ENCODE results near the gene PRMT9. TPM values are rescaled to one million over a fixed set of nuclear protein-coding genes. Genes with fewer than 3 reads are reported as not detected.

Gene PRMT9
- polyA plus RNA-seq, 4 donors, result 22.9 to 33.3 (median 26.6) TPM

DNA sequence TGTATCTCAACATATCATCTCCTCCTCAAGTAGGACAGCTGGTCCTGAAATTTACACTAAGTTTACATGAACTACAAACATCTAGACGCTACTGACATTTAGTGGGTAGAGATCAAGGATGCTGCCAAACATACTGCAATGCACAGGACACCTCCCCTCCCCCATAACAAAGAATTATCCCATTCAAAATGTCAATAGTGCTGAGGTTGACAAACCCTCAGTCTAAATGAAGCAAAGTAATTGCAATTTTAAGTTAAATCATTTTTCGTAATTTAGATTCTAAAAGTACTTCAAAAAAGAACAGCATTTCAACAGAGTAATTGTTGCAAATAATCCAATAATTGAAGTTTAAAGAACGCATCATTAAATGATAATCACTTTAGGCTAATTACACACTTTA is 1.2 kb downstream of the PRMT9 start:
- DNase-seq (ENCODE audit: low read depth in 4 of 4, low spot score in 2 of 4), result no peak

DNA sequence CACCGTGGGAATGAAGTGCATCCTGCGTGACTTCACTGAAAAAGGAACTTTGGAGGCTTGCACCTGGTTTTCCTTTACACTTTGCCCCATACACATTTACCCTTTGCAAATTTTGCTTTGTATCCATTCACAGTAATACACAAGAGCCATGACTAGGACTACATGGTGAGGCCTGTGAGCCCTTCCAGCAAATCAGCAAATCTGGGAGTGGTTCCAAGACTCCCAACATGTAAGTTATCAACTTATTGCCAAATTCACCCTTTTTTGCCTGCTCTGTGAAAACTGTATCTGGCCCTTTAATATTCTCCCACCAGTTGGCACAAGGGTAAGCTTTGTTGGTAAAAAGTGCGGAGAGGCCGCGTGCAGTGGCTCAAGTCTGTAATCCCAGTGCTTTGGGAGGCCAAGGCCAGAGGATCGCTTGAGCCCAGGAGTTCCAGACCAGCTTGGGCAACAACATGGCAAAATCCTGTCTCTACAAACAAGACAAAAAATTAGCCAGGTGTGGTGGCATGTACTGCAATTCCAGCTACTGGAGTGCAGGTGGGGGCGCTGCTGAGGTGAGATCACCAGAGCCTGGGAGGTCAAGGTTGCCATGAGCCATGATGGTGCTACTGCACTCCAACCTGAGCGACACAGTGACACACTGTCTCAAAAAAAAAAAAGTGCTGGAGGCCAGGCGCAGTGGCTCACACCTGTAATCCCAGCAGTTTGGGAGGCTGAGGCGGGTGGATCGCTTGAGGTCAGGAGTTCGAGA is 5.0 kb downstream of the PRMT9 start:
- DNase-seq (ENCODE audit: low read depth in 4 of 4, low spot score in 2 of 4), result no peak

DNA sequence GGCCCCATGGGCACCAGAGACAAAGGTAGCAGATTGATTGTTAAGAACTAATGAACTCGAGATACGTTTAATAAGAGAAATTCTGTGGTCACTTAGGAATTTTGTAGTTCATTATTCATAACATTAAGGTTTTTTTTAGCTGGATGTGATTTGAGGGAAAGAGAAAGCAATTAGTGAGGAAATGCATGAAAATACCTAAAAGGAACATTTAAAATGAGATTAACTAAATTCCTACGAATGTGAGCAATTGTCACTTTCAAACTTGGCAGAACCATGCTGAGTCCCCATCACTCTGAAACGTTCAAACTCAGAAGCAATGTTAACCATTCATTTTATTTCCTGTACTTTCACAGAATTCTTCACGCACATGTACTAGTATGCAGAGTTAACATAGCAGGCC is 5.9 kb downstream of the PRMT9 start:
- DNase-seq (ENCODE audit: low read depth in 4 of 4, low spot score in 2 of 4), result no peak

DNA sequence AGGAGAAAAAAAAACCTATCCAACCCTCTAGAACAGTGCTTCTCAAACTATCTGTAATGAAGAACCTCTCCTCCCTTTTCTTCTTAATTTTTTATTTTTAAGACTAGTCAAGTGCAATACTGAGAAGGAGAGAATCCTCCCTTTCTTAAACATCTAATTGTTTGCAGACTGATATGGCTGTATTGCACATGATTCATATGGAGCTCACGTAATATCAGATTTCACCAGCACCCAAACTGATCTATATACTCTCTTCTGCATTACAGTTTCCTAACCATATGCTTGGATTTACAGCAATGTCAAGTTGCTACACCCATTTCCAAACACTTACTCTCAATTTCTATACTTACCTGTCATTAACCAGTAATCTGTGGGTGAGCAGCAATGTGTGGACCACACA is 9.5 kb downstream of the PRMT9 start:
- no peak for DNase-seq (ENCODE audit: low read depth in 4 of 4, low spot score in 2 of 4)

DNA sequence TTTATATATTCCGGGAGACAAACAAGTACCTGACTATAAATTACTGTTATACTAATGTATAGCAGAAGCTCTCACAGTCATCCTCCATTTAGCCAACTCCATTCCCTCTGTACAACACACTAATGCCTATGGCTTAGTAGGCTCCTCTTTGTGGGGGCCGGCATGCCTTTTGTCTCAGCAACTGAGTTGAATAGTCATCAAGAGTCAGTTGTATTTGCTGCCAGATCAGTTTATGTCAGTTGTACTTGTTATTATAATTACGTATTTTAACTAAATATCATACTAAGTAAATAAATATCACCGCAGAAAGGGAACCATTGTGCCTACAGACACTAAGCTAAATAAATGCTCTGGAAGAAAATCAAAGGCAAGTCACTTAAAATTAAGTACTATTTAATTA is 9.9 kb downstream of the PRMT9 start:
- DNase-seq (ENCODE audit: low read depth in 4 of 4, low spot score in 2 of 4), result no peak

DNA sequence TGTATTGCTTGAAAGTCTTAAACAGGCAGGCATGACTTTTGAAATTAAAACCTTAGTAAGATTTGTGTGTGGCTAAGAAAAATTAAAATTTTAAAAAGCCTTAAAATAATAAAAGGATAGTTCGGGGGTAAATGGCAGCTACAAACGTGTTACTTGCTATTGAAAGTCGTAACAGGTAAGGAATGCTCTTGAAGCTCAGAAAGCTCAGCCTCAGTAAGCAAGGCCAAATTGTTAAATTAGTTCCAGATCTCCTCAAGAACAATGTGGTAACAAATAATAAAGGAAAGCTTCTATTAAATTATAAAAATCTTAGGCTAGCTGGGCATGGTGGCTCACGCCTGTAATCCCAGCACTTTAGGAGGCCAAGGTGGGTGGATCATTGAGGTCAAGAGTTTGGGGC is 25.5 kb downstream of the PRMT9 start:
- DNase-seq (ENCODE audit: low read depth in 4 of 4, low spot score in 2 of 4), result no peak

DNA sequence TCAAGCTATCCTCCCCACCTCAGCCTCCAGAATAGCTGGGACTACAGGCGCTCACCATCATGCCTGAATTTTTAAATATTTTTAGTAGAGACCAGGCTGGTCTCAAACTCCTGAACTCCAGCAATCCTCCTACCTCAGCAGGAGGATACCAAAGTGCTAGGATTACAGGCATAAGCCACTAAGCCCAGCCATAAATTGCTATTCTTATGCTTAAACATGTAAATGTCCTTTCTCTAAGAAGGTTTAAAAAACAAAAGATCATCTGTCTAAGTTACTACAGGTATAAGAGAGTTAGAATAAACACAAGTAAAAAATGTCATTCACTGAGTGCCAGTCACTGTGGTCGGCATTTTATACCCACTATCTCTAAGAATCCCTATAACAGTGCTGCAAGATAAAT is 28.3 kb downstream of the PRMT9 start:
- DNase-seq (ENCODE audit: low read depth in 4 of 4, low spot score in 2 of 4), result no peak

DNA sequence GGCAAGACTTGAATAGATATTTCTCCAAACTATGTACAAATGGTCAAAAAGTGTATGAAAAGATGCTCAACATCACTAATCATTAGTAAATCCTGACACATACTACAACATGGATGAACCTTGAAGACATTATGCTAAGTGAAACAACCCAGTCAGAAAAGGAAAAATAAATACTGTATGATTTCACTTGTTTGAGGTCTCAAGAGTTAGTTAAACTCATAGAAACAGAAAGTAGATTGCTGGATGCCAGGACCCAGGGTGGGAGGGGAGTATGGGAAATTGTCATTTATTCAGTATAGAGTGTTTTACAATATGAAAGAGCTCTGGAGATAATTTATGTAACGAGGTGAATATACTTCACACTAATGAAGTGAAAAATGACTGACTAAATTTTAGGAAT is 32.4 kb downstream of the PRMT9 start:
- no peak for DNase-seq (ENCODE audit: low read depth in 4 of 4, low spot score in 2 of 4)

DNA sequence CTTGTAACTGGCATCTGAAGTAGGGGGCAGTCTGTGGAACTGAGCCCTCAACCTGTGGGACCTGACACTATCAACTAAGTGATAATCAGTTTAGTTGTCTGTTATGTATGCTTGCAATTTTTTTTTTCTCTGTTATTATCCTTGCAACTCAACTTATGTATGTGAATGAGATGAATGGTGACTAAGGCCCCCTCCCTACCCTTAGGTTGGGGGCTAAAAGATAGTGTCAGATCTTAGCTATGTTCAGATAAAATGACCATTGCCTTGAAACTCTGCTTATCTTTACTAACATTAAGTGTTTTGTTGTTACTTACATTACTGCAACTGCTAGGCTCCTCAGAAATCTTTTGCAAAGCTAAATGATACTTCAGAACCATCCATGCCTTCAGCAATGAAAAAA is 35.3 kb downstream of the PRMT9 start:
- DNase-seq (ENCODE audit: low read depth in 4 of 4, low spot score in 2 of 4), result no peak

DNA sequence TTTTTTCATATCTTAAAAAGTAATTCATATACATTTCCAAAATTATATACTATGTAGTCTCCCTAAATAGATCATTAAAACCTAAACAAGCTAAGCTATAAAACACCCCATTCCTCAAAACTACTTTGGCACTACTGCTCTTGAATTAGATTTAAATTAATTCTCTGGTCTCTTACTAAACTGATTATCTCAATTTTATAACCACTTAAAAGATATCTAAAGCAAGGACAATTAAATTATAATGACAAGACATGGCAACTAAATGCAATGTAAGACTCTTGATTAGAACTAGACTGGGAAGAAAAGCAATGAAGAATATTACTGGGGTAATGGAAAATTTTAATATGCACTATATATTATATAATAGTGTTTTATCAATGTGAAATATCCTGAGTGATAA is 38.9 kb downstream of the PRMT9 start:
- DNase-seq (ENCODE audit: low read depth in 4 of 4, low spot score in 2 of 4), result no peak

DNA sequence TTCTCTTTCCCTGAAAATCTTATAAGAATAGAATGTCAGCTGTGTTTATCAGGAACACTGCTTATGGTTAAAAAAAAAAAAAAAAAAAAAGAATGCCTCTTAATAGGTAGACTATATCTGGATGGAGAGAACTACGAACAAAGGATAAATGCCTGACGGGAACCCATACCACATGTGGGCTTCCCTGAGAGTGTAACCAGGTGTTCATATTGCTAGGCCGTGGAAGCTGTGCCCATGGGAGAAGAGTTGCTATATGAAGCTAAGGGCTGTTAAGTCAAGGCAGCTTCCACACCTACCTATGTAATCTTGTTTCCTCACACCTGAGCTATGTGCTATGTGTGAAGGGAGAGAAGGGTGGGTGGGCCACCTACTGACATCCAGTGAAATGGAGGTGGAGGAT is 39.5 kb downstream of the PRMT9 start:
- no peak for DNase-seq (ENCODE audit: low read depth in 4 of 4, low spot score in 2 of 4)

DNA sequence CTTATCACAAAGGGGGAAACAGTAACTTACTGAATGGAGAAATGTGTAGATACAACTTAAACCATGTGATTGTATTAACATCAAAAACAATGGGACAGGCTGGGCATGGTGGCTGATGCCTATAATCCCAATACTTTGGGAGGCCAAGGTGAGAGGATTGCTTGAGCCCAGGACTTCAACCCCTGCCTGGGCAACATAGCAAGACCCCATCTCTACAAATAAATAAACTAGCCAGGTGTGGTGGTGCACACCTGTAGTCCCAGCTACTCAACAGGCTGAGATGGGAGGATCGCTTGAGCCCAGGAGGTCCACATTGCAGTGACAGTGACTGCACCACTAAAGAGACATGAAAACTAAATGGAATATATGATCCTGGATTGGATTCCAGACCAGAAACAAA is 40.3 kb downstream of the PRMT9 start:
- DNase-seq (ENCODE audit: low read depth in 4 of 4, low spot score in 2 of 4), result no peak

DNA sequence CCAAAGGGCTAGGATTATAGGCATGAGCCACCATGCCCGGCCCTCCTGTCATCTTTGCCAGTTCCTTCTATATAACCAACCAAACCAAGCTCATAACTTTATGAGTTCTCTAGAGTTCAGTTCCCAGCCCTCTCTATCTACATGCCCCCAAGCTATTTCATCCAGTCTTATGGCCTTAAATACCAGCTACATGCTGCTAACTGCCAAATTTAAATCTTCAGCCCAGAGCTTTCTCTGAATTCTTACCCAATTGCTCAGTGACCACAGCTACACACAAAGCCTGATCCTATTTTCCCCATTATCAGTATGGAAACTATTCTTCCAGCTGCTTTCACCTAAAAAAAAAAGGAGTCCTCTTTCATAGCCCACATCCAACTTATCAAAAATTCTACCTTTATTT is 43.6 kb downstream of the PRMT9 start:
- DNase-seq (ENCODE audit: low read depth in 4 of 4, low spot score in 2 of 4), result no peak

DNA sequence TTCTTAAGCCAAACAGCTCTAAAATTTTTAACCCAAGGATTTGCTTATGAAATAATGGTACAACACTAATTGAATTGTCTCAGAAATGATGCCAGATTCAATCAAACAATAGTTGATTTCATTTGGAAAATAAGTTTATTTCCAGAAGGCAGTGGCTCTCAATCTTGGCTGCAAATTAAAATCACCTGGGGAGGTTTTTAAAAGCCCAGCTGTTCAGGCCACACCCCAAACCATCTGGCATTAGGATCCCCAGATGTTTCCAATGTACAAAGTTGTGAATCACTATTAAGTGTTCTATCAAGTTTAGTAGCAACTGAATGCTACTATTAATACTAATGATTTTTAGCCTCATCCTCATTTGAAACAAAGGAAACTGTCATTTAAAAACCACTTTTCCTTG is 44.6 kb downstream of the PRMT9 start:
- no peak for DNase-seq (ENCODE audit: low read depth in 4 of 4, low spot score in 2 of 4)

DNA sequence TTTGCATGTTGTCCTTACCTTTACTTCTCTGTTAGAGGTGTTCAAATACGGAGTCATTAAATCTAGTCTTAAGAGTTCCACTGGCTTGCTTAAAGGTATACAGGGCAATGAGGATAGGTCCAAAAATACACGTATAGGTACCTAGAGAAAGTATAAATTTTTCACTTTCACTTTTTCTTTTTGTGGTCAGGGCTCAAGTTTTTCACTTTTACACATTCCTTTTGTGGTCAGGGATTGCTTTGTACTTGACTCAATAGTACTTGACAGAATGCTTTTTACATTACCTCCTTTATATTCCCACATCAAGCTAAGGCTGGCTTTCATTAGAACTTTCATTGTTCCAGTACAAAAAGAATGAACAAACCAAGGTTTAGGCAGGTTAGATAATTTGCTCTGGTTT is 45.0 kb downstream of the PRMT9 start:
- no peak for DNase-seq (ENCODE audit: low read depth in 4 of 4, low spot score in 2 of 4)

DNA sequence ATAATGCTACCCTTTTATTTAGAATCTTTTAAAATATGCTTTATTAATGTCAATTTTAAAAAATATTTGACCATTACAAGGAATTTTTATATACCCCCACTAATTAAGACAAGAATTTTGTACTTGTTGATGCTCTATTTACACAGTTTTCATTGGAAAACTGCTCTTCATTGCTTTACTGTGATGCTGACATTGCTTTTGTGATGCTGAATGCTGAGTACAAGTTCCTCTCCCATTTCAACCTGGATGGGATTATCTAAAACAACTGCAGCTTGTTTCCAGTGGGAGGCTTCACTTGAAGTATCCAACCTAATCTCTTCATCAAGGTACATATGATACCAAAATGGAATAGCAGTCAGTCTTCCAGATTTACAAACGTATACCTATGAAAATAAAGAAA is 45.6 kb downstream of the PRMT9 start:
- DNase-seq (ENCODE audit: low read depth in 4 of 4, low spot score in 2 of 4), result no peak

DNA sequence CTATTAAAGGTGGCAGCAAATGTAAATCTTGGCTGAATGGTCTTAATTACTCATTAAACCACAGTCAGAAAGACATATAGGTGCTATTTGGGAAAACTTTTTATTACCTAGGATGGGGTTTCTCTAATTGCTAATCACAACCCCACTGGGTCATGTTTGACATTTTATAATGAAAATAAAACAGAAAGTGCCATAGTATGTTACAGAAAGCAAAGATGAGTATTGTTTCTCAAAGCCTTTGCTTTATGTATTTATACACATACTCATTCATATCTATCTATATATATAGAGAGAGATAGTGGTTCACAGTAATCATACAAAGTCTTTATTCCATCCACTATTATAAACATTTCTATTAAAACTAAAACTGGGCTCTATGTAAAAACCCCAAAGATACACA is 48.6 kb downstream of the PRMT9 start:
- DNase-seq (ENCODE audit: low read depth in 4 of 4, low spot score in 2 of 4), result no peak

DNA sequence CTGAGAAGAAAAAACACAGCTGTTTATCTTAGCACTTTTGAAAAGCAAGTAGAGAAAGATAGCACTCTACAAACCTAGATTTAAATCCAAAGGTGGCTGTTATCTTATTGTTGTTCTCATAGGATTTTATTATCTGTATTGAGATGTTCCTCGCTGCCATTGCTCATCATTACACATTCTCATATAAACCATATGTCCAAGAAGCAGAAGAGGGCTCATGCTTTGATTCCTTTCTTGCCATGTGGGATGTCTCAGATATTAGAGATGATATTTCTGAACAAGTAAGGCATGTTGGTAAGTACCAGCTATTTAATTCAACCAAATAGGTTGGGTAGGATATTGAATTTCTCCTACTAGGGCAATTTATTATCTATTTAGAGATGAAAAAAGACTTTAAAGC is 50.3 kb downstream of the PRMT9 start:
- DNase-seq (ENCODE audit: low read depth in 4 of 4, low spot score in 2 of 4), result no peak

DNA sequence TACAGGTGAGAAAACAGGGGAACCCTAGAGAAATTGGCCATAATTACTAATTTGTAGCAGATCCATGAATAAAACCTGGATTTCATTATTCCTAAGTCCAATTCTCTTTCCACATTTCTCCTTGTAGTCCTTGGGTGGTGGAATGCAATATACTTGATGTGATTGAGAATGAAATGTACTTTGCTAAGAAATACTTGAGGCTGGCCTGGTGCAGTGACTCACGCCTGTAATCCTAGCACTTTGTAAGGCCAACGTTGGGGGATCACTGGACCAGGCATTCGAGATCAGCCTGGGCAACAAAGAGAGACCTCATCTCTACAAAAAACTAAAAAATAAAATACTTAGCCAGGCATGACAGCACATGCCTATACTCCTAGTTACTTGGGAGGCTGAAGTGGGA is 50.9 kb downstream of the PRMT9 start:
- no peak for DNase-seq (ENCODE audit: low read depth in 4 of 4, low spot score in 2 of 4)

DNA sequence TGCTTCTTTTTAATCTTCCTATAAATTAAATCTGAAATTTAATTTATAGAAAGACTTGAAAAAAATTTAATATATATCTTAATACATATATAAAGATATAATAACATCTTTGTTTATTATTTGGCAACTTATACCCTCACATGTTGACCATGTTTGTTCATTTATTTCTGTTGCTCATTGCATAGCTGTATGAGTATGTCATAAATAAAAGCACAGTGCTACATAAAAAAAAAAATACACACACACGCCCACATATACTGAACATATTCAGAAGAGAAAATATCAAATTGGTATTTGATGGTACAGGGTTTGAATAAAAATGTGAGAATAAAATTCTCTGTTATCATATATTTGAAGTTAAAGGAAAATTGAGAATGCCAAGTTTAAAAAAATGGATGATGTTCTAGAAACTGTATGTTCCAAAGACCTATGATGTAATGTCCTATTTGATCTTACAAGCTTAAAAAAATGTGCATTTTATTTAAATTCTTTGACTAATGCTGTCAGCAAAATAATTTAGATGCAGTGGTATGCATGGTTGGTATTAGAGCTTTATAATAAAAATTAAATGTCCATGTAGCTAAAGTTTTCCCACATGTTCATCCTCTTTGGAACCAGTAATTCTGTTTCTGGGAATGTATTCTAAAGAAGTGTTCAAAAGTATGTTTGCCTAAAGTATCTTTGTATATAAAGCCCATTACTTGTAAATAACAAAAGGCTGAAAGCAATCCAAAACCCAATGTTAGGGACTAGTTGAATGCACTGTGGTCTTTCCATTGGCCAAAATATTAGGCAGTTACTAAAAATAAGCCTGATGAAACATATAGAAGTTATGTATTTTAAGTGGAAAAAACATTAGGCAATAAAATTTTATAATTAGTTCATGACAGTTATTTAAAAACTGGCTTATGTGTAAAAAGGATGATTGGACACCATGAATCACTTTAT is 53.9 kb downstream of the PRMT9 start:
- no peak for DNase-seq (ENCODE audit: low read depth in 4 of 4, low spot score in 2 of 4)

DNA sequence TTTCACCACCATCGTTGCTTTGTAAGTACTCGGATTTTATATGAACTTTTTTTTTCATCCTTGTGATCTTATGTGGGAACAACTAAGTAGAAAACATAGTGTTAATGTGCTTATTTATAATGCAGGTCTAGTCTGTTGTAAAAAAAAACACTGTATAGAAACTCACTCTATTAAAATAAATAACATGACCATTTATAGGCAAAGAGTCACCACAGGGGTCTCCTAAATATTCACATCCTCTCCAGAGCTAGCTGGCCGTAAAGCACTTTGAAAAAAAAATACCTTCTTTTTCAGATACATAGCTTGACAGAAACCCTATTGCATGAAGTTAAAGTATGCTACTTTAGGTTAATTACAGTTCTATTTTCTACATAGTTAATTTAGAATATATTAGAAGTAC is 55.5 kb downstream of the PRMT9 start:
- no peak for DNase-seq (ENCODE audit: low read depth in 4 of 4, low spot score in 2 of 4)

DNA sequence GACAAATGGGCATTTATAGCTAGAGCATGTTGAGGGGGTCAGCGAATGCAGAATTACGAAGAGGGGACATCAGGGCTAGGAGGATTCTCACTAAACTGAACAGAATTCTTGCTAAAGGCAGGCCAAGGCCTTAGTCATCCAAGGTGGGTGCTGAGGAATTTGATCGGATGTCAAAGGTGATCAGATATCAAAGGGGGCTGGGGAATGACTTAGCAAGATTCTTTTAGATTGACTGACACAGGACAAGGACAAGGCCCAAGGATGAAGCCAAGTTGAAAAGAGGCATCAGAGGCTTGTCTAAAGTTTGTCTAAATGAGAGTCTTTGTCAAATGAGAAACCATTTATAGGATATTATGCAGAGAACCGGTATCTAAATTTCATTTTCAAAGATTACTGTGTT is 57.1 kb downstream of the PRMT9 start:
- no peak for DNase-seq (ENCODE audit: low read depth in 4 of 4, low spot score in 2 of 4)
